Stimulated activated CD4-positive, alpha-beta T cell treated with anti-CD3 and anti-CD28 coated beads, Interleukin-15, amount 100 ng/mL, for 48 hours (primary cell): ENCODE results near the gene ACE.
A peak's percentile ranks its signal among the peaks of the same experiment; 100 is the strongest.

ENCODE experiments used
- DNase-seq, 2 donors: peaks; one replicate each; pipeline ENCODE4 v3.0.0-alpha.2; 2020; ENCODE audit warnings: low read depth in 2 of 2

The ACE gene

DNA sequence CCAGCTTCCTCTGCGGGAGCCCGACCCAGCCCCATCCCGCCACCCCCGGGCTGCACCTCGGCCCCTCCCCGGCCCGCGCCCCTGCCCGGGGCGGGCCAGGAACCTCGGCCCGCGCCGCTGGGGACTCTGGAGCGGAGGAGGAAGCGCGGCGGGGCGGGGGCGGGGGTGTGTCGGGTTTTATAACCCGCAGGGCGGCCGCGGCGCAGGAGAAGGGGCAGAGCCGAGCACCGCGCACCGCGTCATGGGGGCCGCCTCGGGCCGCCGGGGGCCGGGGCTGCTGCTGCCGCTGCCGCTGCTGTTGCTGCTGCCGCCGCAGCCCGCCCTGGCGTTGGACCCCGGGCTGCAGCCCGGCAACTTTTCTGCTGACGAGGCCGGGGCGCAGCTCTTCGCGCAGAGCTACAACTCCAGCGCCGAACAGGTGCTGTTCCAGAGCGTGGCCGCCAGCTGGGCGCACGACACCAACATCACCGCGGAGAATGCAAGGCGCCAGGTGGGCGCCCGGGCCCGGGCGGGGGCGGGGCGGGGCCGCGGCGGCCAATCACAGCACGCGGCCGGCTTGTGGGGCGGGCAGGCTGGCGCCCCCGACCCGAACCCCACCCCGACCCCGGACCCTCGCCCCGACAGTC, at the start of gene ACE:
TSS of gene ACE (plus strand) at position 208 of the 626 bp plus-strand sequence. CDS start at position 242, 34 bp downstream.
- peak in 1 of 2 donors; percentile 14 for DNase-seq

DNA sequence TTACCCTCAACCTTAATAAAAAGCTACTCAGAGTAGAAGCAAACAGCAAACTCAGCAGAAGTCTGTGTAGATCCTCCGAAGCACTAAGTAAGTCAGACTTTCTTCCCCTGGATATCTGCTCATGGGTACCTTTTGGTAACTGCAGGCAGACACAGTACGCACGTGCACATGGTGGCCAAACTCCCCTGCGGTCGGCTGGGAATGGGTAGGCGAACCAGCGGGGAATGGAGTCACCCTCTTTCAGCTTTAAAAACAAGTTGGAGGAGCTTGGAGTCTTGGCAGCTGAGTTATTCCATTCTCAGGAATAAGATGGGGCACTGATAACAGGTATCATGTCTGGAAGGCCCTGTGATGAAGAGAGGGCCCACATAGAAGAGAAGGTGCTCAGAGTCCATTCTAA, 47.1 kb upstream of the ACE start:
- DNase-seq: no peak

DNA sequence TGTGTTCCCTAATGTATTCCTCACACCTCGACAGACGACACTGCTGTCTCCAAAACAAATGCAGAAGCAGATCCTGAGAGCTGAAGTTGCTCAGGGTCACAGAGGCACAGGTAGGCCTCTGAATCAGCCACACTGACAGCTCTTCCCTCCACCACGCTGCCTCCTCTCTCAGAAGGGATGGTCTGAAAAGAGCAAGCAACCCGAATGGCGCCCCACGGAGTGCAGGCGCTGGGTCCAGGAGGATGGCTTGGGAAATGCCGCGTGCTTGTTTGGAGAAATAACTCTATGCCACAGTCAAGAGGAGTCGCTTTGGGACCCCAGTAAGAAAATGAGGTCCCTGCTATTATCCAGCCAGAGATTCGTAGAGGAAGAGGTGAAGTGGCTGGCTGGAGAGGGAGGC, 46.6 kb upstream of the ACE start:
- DNase-seq: no peak

DNA sequence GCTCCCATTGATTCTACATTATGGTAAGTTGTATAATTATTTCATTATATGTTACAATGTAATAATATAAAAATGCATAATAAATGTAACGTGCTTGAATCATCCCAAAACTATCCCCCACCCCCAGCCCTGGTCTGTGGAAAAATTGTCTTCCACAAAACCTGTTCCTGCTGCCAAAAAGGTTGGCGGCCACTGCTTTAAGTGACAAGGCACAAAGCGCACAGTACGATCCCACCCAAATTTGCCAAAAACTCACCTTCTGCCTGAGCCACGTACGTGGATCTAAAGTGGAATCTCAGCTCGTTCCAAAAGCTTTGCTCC, 45.3 kb upstream of the ACE start:
- no peak for DNase-seq

DNA sequence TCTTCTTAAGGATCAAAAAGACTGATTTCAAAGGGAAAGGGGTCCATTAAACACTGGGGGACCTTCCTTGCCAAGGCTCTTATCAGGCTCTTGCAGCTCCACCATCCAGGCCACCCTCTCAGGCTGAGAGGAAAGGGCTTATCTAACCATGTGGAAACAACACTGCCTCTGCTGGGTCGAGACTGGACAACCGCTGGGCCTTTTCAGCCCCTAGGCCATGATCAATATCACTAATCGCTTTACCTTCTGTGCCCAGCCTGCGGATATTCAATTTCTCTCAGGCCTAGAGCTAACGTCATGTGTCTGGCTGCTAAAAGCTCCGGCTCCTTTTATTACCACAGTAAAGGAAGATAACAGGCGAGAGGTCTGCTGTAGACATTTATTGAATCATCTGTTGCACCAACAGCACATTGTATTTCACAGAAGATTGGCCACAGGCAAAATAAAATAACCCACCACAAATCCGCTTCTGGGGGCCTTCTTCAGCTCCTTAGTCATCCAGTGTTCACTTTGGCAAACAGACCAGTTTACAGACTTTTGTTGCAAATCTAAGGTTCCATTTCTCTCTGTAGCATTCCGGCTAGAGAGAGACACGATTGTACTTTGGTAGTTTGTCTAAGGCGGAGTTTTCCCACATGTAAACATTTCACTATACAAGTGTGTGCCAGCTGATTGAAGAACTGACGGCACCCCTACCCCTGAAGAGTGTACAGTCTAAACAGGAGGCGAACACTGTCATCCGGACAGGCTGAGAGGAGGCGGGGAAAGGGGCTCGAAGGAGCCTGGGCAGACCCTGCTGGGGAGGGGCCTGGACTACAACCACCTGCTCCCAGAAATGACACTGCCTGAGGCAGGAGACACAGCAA, 44.7 kb upstream of the ACE start:
- DNase-seq: no peak

DNA sequence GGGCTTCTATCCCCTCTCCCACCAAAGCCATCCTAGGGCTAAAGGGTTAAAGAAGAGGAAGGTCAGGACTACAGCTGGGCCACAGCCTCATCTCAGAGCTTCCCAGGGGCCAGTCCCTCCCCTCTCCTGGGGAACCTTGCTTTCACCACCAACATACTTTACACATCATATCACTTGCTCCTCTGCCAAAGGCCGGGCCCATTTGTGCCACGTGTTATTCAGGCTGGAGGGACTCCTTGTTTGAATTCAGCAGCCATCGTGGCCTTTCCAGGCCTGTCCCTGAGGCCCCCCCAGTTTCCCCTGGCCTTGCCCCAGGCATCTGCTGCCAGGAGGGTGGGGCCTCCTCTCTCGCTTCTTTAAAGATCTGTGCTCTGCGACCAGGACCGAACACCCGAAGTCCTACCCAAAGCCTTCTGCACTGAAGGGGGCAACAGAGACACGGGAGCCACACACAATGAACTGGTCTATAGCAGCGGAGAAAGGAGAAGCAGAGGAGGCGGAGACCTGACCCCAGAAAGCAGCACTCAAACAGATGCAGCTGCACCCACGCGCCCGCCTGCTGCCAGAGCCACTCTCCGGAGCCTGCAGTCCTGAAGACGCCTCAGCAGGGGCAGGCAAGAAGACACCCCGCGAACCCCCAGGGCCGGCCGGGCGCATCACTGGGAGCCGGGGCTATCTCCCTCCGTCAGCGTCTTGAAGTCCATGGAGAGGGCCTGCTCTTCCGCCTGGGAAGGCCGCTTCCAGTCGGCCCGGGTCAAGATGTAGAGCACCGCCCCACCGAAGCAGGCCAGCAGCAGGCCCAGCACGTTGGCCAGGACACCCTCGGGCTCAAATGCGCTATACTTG, 42.9 kb upstream of the ACE start:
- no peak for DNase-seq

DNA sequence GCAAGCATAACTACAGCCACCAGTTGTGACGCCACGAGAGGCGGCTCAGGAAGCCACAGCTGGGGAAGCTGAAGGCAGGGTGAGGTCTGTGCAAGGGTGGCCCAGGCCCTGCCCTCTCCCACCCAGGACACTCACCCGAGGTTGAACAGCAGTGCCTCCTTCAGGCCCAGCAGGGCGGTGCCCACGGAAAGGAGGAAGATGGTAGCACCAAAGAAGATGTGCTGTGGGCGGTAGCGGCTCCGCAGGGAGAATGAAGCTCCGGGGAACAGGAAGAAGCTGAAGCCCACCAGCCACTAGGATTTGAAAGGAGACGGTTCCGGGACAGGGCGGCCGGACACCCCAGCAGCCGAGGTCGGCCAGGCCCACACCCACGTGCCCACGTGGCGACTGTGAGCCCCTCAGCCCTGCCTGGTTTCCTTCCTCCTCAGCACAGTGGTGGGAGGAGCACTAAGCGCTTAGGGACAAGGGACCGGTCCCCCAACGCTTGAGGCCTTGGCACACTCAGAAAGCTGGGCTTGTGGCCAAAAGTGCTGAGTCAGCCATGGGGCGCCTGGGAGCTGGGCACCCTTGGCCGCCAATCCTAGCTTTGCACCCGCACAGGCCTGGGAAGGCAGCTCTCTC, 41.8 kb upstream of the ACE start:
- DNase-seq: no peak

DNA sequence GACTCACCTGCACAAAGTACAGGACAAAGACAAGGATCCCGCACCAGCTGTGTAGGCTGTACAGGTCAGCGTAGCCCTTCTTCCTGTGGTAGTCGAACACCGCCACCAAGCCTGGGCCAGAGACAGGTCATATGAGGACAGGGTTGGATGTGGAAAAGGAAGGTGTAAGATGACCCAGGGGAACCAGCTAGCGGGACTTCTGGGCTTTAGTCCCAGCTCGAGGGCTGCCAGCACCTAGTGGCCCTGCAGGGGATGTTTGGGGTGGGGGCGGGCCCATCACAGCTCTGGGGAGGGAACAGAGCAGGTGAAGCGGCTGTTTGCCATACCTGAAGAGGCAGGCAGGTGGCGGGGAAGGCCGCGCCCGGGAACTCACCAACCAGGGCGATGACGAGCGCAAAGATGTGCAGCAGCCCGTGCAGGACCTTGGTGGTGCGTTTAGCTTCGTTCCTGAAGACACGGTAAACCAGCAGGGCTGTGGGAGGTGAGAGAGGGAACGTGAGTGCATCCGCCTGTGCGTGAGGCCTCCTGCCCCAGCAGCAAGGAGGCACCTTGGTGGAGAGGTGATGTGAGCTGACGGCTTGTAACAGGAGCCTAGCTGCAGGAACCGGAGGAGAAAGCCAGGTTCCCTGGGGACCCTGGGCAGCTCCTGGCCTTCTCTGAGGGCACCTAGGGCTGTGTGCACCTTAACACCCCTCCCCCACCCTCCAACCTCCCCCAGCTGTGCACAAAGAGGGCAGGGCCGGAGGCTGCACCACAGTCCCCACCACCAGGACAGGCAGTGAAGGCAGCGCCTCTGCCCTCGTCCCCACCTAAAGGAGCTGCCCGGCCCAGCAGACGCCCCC, 41.0 kb upstream of the ACE start:
- no peak for DNase-seq

DNA sequence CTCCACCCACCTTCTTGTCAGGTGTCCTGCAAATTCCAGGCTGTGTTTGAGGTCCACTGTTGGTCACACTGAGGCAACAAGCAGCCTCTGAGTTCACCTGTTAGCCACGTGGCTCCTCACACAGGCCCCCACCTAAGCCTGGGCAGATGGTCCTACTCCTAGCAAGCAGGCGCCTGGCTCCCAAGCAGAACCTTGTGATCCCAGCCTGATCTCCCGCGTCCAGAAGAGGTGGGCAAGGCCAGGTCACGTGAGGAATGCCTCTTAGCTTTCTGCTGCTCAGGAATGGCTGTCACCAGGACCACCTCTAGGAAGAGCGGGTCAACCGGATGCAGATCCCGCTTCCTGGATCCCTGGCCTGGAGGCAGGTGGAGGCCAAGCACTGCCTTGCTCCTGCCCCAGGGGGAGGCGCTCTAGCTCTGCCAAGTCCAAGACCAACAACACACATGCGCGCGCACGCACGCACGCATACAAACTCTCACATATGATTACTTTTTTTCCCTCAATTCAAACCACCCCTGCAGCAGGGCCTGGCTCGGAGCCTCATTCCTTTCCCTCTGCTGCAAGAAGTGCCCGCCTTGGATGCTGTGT, 40.2 kb upstream of the ACE start:
- DNase-seq: no peak

DNA sequence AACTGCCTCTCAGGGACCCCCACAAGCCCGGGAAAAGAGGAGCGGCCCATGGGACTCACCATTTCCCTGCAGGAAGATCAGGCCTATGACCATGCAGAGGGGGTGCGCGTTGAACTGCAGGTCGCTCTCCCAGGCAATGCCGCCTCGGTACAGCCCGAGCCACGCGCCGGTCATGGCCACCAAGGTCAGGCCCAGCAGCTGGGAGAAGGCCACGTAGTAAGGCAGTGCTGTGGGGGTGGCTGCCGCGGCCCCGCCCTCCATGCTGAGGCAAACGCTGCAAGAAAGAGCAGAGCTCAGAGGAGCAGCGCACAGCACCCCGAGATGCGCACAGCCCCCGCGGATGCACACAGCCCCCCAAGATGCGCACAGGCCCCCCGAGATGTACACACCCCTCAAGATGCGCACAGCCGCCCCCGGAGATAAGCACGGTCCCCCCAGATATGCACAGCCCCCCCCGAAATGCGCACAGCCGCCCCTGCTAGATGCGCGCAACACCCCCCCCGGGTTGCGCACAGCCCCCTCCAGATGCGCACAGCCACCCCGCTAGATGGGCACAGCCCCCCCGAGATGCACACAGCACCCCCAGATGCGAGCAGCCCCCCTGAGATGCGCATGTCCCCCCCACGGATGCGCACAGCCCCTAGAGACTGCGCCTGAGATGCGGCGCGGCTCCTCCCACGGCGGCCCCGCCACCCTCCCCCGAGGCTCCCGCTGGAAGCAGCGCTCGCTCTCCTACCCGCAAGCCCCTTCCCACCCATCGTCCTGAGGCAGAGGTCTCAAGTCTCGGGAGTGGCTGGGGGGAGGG, 39.4 kb upstream of the ACE start:
- DNase-seq: no peak

DNA sequence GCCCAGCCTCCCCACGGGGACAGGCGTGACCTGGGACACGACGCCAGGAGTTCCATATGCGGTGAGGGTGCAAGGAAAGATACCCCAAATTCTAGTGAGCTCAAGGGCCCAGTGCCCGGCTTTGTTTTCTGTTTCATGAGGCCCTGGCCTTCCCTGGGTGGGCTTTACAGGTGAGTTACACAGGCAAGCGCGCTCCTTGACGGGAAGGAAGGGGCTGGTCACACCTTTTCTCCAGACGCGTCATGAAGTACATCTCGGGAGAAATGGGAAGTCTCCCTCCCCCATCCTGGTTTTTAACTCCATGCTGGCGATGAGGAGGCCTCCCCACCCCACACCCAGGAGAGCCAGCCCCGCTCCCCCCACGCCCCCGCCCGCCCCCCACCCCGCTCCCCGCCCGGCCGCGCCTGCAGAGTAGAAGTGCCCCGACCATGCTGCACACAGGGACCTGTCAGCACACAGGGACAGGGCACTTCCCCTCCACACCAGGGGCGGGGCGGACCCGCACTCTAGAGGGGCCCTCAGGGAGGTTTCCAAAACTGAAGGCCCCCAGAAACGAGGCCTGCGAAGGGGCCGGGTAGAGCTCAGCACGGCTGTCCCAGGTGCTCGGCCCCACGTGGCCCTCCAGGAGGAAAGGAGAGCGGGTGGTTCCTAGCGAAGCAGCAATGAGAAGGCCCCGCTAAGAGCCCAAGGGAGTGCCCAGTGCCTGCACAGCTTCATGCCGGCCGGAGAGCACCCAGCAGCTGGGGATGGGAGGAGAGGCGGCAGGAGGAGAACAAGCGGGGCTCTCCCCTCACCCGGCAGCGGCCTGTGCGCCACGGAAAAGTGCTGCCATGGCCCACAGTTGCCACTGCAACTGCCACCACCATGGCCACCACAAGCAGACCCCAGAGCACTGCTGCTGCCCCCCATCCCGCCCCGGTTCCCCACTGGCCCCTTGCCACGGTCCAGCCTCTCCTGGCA, 38.5 kb upstream of the ACE start:
- DNase-seq: no peak

DNA sequence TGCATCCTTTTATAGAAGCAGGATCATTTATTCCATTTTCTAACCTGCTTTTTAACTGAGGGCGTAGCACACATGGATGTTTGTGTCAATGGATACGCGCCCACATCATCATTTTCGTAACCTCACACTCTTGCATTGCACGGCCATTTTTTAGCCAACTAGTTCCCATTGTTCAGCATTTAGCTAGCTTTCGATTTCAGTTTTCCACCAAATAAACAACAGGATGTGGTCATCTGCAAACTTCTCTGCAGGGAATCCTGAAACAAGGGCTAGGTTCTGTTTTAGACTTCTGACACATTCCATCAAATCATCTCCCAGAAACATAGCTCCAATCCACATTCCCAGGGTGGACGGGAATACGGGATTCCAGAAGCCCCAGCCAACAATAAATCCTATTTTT, 37.2 kb upstream of the ACE start:
- DNase-seq: no peak

DNA sequence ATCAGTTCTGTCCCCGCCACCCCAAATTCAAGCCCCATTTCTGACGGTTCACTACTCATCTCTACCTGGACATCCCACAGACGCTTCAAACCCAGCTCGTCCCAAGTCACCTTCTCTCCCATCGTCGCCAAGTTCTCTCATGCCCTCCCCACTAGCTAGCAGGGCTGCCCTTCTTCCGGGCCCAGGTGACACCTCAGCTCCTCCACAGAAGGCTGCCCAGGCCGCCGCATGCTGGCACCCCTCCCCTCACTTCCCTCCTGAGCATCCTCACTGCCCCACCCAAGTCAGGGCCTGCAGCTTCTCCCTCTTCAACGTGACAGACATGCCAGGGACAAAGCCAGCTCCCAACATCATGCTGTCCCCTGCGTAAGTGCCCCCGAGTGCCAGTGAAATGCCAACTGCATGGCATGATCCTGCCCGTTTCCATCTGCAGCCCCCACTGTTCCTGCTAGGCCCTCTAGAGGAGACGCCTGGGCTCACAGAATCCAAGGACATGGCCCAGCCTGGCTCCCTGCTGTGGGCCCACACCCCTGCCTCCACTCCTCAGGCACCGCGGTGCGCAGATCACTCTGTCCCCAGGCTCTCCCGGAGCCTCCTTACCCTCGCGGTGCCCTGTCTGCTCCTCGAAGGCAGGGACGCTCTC, 36.6 kb upstream of the ACE start:
- no peak for DNase-seq

DNA sequence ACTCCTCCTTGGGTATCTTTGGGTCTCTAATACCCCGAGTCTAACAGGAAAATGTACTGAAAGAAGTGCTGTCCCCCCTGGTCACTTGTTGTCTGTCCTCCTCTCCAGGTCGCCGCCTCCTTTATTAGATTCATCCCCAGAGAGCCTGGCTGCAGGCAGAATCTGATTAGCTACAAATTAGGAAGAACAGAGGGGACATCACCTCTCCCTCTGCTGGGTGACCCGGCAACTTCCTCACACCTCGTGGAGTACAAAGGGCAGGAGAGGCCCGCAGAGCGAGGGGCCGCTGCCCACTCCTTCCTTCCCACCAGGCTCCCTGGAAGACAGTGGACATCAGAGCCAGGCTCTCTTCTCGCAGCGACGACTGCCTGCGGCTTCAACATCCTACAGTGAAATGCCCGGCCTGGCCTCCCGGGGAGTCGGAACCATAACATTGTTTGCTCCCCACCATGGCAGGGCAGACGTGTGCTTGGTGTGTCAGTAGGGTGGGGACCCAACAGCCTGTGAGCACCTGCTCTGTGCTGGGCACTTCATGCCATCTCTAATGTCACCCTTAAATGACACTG, 36.0 kb upstream of the ACE start:
- no peak for DNase-seq

DNA sequence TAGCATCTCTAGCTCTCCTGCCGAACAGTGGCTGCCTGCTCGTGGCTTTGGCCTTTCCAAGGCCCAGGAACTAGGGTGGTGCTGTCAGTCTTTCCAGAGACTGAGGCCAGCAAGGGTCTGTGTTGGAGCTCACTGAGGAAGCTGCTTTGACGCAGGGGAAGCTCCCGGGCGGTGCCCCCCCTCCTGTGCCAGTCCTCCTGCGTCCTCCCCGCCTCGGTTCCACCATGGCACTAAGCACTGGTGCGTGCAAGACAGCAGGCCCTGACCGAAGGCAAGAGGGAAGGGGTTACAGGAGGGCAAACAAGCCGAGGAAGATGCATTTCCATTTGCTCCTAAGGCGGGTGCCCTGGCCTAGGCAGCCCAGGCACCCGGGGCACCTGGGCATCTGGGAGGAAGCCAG, 35.2 kb upstream of the ACE start:
- DNase-seq: no peak

DNA sequence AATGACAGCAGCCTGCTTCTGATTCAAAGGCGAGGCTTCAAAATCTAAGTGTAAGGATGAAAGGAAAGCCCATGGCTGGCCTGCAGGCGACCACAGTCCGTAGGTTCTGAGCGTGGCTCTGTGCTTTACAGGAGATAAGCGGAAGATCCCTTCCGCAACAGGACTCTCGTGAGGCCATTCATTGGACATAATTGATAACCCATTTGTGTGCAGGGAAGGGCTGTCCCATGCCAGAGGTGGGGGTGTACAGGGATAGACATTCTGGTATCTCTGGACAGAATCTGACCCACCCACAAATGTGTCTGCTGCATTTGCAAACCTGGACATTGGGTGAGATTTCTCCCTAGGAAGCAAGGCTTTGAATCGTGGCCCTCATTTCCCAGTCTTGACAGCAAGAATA, 34.8 kb upstream of the ACE start:
- no peak for DNase-seq

DNA sequence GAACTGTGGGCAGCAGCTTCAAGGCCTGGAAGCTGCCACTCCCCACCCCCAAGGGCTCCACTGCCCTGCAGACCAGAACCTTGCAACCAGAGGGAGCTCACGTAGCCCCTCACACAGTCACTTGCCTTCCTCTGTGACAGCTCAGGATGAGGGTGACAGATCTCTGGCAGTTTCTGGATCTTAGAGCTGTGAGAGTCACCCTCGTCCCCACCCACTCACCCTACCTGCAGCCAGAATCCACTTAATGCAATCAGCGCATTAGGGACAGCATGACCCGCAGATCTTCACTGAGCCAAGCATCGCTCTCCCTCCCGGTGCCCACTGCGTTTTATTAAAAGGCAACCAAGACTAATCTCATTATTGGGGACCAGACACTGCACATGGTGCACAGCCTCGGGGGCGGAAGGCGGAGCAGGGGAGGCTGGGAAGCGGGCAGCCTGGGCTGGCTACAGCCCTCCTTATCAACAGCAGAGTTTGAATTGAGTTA, 34.3 kb upstream of the ACE start:
- DNase-seq: no peak

DNA sequence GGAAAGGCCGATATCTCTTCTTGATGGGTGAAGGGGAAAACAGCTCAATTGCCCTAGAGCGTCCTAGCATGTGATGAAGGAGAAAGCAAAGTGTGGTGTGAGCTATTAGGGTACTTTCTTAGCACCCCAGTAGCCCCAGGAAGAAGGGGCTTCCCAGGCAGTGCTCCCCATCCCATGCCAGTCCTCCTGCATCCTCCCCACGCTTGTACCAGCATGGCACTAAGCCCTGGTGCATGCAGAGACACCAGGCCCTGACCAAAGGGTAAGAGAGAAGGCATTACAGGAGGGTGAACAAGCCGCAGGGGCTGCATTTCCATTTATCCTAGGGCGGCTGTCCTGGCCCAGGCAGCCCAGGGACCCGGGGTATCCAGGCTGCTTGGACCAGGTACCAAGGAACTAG, 33.8 kb upstream of the ACE start:
- DNase-seq: no peak
